ENCODE measurements around the gene CEP41. TPM values are rescaled to one million over a fixed set of nuclear protein-coding genes. Genes with fewer than 3 reads are reported as not detected.

The CEP41 gene
- polyA plus RNA-seq, 3 donors, result 2.9 to 8.5 (median 7.2) TPM

- Histone ChIP-seq H3K27ac (ENCODE audit: low read depth in 1 of 2, low read length in 2 of 2) (no peak overlapping the region), H4K20me1 (ENCODE audit: insufficient read depth, low read length) (no peaks in the 10 kb centered on the region), H3K4me3 (replicated peaks in 1 of 3; ENCODE audit: low read depth in 2 of 3, low read length in 3 of 3) (no peak overlapping the region), H2AFZ (ENCODE audit: insufficient read depth, low read depth, low read length, poor library complexity, severe bottlenecking) (no peak overlapping the region), H3K4me1 (ENCODE audit: control insufficient read depth in 1 of 2, insufficient read depth in 2 of 2, low read length in 2 of 2) (no peaks in the 10 kb centered on the region), H3K36me3 (replicated peaks in 1 of 2; ENCODE audit: control insufficient read depth in 1 of 2, insufficient read depth in 2 of 2, low read length in 2 of 2) (peaks cover 3 to 12% of the 10 kb centered on the region in 2 donors), H3K4me2 (replicated peaks; ENCODE audit: extremely low read depth, low read length, poor library complexity, severe bottlenecking) (no peak overlapping the region), H3K79me2 (ENCODE audit: insufficient read depth, low read length) (no peaks in the 10 kb centered on the region), H3K9ac (ENCODE audit: insufficient read depth, low read length, poor library complexity, severe bottlenecking) (no peak overlapping the region), H3K27me3 (ENCODE audit: control insufficient read depth in 2 of 2, insufficient read depth in 2 of 2, low read length in 2 of 2) (no peaks in the 10 kb centered on the region), H3K9me3 (replicated peaks in 1 of 2; ENCODE audit: control insufficient read depth in 1 of 2, insufficient read depth in 1 of 2, low read length in 2 of 2) (no peaks in the 10 kb centered on the region)
- Mint-ChIP-seq H3K36me3 (peaks cover 9 to 19% of the 10 kb centered on the region in 2 donors), H3K9me3 (no peaks in the 10 kb centered on the region), H3K4me1 (peaks cover 11% of the 10 kb centered on the region), H3K27me3 (ENCODE audit: low read depth in 3 of 3) (peaks cover 0 to 2% (median 0%) of the 10 kb centered on the region in 3 donors), H3K4me3 (no peak overlapping the region), H3K27ac (no peak overlapping the region)
- no peak for DNase-seq
- intact Hi-C loops (cut with micrococcal nuclease), result no loop called here
- no peak for TF ChIP-seq CTCF (IDR thresholded peaks at IDR 0.05)
- WGBS (ENCODE audit: insufficient coverage), result no CpG with 5 or more reads among the region's 2 CpGs
Observed at GRCh38 chr7:130405003-130405402, 35.8 kb downstream of the CEP41 start.

GRCh38 chr7:130401578-130401977 is 39.2 kb downstream of the CEP41 start:
- intact Hi-C loops (cut with micrococcal nuclease), result no loop called here
- no peak overlapping the region for H3K9ac ChIP-seq (ENCODE audit: insufficient read depth, low read length, poor library complexity, severe bottlenecking)
- Mint-ChIP-seq H3K27me3 (ENCODE audit: low read depth in 3 of 3) (peaks cover 0 to 2% (median 0%) of the 10 kb centered on the region in 3 donors), H3K9me3 (no peaks in the 10 kb centered on the region), H3K27ac (no peak overlapping the region), H3K4me1 (peaks cover 17% of the 10 kb centered on the region), H3K4me3 (no peak overlapping the region), H3K36me3 (peaks cover 17 to 20% of the 10 kb centered on the region in 2 donors)
- H4K20me1 ChIP-seq (ENCODE audit: insufficient read depth, low read length), result no peaks in the 10 kb centered on the region
- TF ChIP-seq CTCF (IDR thresholded peaks at IDR 0.05), result no peak
- no peak for DNase-seq
- peaks cover 3 to 12% of the 10 kb centered on the region in 2 donors for H3K36me3 ChIP-seq (replicated peaks in 1 of 2; ENCODE audit: control insufficient read depth in 1 of 2, insufficient read depth in 2 of 2, low read length in 2 of 2)
- H3K4me3 ChIP-seq (replicated peaks in 1 of 3; ENCODE audit: low read depth in 2 of 3, low read length in 3 of 3), result no peak overlapping the region
- peaks cover 9 to 11% of the 10 kb centered on the region in 2 donors for H3K4me1 ChIP-seq (ENCODE audit: control insufficient read depth in 1 of 2, insufficient read depth in 2 of 2, low read length in 2 of 2)
- WGBS (ENCODE audit: insufficient coverage), result no CpG with 5 or more reads among the region's 3 CpGs
- no peak overlapping the region for H3K4me2 ChIP-seq (replicated peaks; ENCODE audit: extremely low read depth, low read length, poor library complexity, severe bottlenecking)
- no peaks in the 10 kb centered on the region for H3K27me3 ChIP-seq (ENCODE audit: control insufficient read depth in 2 of 2, insufficient read depth in 2 of 2, low read length in 2 of 2)
- H2AFZ ChIP-seq (ENCODE audit: insufficient read depth, low read depth, low read length, poor library complexity, severe bottlenecking), result no peak overlapping the region
- no peaks in the 10 kb centered on the region for H3K9me3 ChIP-seq (replicated peaks in 1 of 2; ENCODE audit: control insufficient read depth in 1 of 2, insufficient read depth in 1 of 2, low read length in 2 of 2)
- H3K79me2 ChIP-seq (ENCODE audit: insufficient read depth, low read length), result no peaks in the 10 kb centered on the region
- no peak overlapping the region for H3K27ac ChIP-seq (ENCODE audit: low read depth in 1 of 2, low read length in 2 of 2)

Measured in CD14-positive monocyte (primary cell).